T-helper 1 cell (primary cell): ENCODE measurements around the gene LRIG2.
"Not testable (repeated sequence)": the region's sequence is repeated elsewhere in the genome, so short reads cannot be mapped to it uniquely, and the experiment has no call there.

Experiments used
- DNase-seq, 5 donors: peaks; one replicate each; pipeline ENCODE4 v3.0.0-alpha.2; 2012 to 2020

The LRIG2 gene

DNA sequence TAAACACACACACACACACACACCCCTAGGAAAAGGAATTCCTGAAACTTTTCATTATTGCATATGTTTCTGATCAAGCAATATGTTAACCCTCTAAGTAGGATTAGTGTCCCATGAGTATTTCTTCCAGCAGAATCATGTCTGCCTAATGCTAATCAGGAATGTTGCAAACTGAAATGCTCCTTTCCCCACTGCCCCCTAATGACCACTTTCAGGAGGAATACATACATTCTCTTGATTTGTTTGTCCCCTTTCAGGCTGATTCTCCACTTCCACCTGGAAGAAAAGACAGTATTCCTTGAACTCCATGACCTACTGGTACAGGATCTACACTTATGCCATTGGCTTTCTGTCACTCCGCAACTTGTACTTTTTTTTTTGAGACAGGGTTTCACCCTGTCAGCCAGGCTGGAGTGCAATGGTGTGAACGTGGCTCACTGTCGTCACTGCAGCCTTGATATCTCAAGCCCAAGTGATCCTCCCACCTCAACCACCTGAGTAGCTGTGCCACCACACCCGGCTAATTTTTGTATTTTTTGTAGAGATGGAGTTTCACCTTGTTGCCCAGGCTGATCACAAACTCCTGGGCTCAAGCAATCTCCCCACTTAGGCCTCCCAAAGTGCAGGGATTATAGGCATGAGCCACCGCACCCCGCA is 56.7 kb downstream of the LRIG2 start:
- no peak for DNase-seq

DNA sequence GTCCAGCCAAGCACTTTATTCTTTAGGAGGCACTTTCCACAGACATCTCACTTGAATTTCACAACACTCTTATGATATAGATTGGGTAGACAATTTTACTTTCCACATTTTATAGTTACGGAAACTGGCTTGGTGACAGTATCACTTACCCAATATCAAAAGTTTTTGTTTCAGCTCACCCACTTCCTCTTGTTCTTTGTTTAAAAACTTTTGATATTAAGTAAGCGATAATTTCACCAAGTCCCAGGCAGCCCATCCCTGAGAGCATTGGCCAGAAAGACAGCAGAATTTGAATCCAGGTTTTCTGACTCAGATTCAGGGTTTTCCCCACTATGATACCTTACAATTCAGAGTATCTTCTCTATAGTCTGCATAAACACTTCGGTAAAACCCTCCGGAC is 60.0 kb downstream of the LRIG2 start:
- DNase-seq, result peak in 1 of 5 donors; percentile 18

DNA sequence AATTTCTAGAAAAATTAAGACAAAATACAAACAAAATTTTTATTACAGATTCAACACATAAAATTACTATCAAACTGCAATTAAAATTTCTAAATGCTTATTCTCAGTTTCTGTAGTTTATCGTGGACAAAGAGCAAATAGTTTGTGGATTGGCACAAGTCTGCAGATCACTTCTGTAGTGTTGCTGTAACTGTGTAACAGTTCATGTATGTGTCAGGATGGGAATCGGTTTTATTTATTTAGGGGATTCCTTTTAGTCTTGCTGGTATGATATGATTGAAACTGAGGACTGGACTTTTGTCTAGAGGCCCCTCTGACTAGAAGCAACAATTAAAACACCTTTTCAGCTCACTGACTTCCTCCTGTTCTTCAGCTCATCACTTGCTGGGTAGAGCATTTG is 60.8 kb downstream of the LRIG2 start:
- DNase-seq, result no peak

DNA sequence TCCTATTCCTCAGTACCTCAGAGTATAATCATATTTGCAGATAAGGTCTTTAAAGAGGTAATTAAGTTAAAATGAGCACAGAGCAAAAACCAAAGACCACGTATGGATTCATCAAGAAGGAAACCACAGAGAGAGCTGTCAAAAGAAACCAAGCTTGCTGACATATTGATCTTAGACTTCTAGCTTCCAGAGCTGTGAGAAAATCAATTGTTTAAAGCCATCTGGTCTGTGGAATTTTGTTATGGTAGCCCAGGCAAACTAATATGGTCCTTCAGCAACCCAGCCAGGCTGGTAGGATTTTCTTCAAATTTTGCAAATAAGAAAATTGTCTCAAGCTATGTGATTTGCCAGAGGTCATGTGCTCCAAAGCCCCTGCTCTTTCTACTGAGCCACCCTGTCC is 62.5 kb downstream of the LRIG2 start:
- no peak for DNase-seq

DNA sequence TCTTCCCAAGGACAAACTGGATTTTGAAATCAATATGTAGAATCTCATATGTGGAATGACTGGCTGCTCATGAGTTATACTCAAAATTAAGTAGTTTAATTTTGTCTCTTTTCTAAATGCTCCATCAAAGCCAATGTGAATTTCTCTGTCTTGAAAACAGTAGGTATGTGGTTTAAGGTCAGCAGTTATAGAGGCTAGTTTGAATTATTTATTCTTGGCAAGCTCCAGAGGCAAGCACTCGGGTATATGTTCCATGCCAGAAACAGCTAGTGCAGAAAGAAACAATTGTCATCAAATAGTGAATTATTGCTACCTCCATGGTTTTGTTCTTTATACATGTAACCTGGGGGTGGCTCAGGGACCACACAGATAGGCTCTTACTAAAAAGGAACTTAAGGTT is 63.5 kb downstream of the LRIG2 start:
- DNase-seq, result no peak

DNA sequence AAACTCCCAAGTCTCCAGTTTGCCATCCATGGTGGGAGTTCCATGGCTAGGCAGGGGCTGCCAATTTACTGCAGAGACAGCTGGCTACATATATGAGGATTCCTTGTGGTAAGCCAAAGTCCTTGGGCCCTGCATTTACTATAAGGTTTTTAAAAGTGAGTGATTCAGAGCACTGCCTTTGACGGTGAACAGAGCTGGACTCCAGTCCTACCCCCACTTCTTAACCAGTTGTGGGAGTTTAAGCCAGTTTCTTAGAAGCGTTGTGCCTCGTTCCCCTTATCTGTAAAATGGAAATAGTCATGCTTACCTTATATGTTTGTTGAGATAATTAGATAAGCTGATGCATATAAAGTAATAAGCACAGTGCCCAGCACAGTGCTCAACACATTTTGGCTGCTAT is 64.6 kb downstream of the LRIG2 start:
- DNase-seq, result no peak

DNA sequence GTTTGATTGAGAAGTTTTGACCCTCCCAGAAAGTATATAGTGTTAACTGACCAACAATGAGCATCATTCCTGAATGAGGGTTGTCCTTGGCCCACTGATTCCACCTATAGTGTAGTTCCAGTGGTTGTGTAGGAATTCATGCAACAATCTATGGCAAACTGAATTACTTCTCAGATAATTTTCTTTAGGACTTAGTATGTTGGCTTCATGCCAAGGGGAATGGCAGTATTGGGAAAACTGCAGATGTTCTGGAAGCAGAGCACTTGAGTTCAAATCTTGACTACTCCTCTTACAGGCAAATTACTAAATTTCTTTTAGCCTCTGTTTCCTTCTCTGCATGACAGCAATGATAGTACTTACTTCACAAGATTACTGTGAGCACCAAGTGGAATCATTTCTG is 65.8 kb downstream of the LRIG2 start:
- no peak for DNase-seq

DNA sequence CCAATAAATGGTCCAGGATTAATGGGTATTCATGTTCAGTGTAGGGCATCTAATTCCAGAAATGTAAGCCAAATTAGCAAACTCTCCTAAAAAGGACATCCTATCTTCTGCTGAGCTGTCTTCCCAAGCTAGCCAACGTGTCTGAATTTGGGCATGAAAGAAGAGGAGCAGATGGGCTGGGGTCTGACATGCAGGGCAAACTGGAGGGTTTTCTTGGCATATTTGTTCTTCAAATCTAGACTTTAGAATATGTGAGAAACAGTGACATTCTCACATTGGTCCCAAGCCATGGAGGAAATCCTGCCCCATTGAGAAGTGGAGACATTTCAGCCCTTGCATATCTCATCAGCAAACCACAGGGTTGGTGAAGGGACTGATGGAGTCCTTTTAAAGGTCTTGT is 67.2 kb downstream of the LRIG2 start:
- no peak for DNase-seq

DNA sequence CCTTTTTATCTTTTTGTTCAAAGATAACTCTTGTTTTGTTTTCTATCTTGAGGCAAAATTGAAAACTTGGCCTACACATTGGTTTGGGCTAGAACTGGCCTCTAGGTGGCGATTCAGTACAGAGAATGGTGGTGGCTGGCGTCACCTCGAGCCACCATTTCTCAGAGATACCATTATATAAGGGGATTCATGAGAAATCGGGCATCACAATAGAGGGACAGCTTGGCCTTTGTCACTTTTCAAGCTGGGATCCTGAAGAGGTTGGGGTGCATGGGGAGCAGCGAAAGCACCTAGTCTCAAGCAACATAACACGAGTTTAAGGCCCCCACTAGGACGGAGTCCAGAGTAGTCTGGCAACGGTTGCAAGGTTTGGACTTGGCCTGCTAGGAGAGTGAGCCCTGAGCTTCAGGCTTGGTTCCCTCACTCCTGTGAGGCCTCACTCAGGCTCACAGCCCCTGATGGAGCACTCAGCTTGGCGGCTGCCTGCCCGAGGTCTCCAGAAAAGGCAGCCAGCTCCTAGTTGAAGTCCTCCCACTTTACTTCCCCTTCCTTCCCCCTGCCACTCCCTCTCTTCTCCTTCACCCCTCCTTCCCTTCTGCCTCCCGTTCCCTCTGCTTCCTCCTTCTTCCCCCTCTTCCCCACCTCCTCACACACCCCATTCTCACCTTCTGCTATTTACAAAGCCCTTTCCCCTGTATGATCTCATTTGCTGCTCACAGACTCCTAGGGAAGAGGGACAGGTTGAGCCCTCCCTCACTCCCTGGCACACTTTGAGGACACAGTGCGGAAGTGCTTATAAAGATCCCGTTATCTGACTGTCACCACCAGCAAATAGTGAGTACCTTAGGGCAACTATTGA is 67.8 kb downstream of the LRIG2 start:
- DNase-seq, result peak in 4 of 5 donors; percentile 23 to 41 (median 36)

DNA sequence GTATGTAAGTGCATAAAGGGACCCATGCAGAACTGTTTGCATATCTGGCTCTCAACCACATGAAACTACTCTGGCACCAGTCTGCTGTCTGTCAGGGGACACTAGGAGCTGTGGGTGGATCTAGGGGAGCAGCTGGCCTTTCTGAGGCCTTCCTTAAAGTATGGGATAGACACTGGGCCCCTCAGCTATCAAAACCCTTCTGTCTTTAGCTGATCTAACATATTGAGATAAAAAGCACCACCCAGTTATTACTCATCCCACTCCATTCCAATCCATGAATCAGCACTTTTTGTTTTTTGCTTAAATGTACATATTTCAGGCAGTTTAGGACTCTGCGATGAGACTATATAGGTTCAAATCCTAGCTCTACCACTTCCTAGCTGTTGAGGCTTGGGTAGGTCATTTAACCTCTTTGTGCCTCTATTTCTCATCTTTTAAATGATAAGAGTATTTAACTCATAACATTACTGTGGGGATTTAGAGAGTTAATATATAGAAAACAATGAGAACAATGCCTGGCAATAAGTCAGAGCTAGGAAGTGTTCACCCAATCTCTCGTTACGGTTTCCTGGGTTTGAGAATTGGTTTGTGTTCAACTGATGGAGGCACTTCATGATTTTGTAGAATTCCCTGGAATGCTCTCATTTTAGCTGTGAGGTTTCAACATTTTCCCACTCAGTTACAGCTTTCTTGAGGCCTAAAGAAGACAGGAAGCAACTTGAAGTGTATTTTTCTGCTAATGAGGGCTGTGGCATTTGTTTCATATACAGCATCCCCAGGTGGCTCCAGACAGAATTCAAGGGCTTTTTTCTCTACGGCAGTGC is 68.9 kb downstream of the LRIG2 start:
- DNase-seq, result no peak

DNA sequence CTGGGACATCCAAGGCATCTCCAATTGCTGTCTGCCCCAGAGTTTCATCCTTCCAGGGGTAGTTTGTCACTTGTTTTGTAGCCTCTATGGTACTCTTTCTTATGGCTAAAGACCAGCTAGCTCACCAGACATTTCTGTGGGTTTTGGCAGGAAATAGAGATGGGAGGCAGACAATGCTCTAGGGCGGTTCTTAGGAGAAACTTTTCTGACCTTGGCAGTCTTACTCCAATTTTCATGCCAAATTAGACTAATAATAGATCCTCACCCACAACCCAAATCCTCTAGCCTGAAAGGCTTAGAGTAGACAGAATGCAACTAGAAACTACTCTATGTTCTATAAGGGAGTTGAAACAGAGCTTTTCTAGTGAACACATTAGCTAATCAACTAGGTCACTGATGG is 69.8 kb downstream of the LRIG2 start:
- DNase-seq, result no peak

DNA sequence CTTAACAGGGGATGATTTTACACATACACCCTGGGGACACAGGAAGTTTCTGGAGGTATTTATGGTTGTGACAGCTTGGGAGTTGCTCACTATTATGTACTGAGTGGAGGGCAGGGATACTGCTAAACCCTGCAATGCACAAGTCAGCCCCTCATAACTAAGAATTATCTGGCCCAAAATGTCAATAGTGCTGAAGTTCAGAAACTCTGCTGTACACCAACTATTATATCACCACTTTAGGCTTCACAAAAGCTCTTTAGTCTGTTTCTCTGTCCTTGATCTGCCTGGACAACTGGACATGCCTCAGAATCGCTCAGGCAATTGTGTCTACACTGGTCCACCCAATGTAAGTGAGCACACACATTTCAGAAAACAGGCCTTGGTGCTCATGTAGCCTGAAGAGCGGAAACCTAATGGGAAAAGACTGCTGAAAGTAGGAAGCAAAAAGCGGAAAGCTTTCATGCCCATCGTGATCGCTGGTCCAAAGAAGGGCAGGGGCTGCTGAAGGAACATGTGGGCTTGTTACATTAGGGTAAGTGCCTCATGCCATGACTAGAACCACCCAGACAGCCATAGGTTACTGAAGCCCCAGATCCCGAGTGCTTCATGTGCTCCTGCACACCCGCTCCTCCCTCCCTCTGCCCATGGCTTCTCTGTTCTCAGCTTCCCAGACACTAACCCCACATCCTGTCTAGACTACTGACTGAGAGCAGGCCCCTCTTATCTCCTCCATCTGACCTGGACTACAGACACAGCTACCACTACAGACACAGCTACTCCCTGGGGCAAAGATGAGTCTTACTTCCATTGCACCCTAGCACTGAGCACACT is 73.5 kb downstream of the LRIG2 start:
- peak in 1 of 5 donors; percentile 14 for DNase-seq

DNA sequence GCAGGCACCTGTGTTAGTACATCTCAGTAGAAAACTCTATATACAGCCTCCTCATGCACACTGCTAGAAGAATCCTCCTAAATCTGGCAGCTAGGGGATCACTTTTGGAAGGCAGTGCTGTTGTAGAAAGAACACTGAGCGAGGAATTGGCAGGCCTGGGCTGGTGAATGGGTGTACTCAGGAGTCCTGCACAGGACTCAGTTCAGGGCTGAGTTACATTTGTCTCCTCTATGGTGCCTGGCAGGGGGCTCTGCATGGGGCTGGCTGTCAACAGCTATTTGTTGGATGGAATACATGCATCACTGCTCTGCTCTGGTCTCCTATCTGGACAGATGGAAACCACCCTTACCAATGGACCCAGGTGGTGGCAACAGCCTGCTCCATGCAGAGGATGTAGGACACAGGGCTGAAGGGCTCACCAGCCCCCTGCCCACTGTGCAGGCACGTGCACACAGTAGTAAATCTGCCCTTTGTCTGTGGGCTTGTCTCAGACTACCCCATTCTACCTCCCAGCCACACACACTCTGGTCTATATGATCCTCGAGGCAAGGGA is 74.2 kb downstream of the LRIG2 start:
- no peak for DNase-seq

DNA sequence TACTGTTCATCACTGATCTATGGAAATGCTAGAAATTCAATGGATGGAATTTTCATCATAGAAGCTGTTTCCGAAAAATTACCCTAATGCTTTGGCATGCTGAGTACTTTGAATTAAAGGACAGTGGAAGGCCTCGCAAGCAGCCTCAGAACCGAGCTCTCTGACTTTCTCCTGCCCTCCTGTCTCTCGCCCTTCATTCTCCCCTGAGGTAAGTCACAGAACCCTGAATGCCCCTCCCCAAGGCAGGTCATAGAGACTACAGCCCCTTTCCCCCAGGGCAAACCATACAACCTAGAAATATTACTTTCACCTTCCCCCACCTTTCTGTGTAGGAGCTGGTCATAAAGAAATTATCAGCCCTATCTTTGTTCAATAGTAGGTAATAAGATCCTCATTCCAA is 74.8 kb downstream of the LRIG2 start:
- DNase-seq, result no peak

DNA sequence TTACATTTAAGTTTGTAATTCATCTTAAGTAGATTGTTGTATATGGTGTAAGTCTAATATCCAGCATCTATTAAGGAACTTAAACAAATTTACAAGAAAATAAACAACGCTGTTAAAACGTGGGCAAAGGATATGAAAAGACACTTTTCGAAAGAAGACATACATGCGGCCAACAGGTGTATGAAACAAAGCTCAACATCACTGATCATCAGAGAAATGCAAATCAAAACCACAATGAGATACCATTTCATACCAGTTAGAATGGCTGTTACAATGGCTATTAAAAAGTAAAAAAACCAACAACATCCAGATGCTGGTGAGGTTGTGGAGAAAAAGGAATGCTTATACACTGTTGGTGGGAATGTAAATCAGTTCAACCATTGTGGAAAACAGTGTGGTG is 77.5 kb downstream of the LRIG2 start:
- DNase-seq, result not testable (repeated sequence)

DNA sequence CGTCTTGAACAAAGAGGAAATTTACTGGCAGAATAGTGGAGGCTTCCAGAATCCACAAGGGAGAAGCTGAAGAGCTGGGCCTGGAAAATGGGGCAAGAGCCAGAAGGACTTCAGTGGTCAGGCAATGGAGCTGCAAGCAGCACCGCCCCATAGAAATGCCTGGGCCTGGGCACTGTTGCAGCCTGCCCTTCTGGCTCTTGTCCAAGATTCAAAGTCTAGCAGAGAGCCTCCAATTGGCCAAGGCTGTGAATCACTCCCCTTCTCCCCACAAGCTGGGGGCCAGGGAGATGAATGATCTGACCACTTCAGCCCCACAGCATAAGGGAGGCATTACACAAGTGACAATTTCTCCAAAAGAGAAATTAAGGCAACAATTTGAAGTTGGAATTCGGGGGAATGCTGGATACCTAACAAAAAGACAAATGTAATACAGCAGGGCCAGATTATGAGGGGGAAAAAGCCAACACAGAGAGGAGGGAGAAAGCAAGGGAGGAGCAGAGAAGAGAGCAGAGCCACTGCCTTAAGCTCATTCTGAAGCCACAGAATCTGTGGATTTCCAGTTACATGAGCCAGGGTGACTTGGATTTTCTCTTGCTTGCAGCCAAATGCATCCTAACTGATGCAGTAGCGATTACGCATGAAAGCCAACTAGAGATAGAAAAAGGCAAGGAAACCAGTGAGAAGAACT is 80.3 kb downstream of the LRIG2 start:
- DNase-seq, result no peak

DNA sequence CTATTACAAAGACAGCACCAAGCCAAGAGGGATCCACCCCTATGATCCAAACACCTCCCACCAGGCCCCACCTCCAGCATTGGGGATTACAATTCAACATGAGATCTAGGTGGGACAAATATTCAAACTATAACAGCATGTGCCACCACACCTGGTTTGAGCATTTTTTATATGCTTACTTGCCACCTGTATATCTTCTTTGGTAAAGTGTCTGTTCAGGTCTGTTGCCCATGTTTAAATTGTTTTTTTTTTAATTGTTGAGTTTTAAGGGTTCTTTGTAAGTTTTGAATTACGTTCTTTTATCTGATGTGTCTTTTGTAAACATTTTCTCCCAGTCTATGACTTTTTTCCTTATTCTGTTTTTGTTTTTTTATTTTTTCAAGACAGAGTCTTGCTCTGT is 83.4 kb downstream of the LRIG2 start:
- no peak for DNase-seq

DNA sequence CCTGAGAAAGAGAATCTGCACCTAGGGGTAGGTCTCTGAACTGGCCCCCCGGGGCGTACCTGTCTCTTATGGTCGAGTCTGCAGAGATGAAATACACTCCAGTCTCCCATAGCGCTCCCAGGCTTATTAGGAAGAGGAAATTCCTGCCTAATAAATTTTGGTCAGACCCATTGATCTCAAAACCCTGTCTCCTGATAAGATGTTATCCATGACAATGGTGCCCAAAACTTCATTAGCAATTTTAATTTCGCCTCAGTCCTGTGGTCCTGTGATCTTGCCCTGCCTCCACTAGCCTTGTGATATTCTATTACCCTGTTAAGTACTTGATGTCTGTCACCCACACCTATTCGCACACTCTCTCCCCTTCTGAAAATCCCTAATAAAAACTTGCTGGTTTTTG is 85.7 kb downstream of the LRIG2 start:
- not testable (repeated sequence) for DNase-seq

DNA sequence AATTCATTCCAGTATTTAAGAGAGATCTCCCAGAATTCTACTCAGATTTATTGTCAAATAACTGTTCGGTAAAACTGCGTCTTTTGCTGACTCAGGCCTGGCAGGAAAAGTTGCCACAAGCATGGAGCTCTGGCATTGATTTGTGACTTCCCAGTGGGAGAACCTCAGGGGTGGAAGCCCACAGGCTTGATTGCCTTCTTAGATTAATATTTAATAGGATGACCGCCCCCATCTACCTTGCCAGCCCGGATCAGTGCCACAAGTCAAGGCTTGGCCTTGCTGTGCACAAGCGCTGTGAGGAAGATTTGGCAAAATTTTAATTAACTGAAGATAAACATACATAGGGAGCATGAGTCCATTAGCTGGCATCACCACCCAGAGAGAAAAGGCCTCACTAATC is 93.5 kb downstream of the LRIG2 start:
- no peak for DNase-seq

DNA sequence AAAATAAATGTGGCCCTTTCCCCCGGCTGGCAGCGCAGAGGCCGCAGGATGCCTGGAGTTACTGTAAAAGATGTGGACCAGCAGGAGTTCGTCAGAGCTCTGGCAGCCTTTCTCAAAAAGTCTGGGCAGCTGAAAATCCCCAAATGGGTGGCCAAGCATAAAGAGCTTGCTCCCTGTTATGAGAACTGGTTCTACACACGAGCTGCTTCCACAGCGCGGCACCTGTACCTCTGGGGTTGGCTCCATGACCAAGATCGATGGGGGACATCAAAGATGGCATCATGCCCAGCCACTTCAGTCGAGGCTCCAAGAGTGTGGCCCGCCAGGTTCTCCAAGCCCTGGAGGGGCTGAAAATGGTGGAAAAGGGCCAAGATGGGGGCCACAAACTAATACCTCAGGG is 95.9 kb downstream of the LRIG2 start:
- no peak for DNase-seq

DNA sequence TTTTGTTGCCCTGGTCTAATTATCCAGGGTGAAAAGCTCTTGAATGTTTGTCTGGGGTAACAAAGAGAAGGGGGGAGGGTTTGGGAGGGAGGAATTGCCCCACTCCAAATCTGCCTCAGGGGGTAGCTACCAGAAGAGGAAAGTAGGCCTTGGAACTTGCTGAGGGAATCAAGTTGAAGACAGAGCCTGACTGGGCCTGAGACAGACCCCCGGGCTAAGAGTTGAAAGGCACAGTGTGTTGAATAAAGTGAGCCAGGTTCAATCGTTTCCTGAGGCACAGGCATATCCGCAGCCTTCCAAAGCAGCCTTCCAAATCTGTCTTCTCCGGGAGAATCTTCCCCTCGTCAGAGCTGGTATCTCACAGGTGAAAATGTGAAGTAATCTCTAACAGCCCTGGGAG is 96.6 kb downstream of the LRIG2 start:
- no peak for DNase-seq

DNA sequence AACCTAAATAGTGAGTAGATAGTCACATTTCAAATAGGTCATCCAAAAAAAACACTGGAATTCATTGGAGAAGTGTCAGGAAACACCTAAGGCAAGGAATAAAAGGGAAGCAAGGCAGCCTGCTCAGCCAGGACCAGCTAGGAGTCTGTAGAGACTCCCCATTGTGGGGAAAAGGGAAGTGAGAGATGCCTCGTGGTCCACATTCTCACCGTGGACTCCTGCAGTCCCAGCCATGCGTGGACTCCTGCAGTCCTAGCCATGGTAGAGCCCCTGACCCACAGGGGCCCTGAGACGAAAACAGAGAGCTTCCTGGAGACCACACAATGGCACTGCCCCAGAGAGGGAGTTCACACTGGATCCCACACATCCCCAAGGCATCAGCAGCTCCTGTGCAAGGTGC is 97.5 kb downstream of the LRIG2 start:
- DNase-seq, result no peak
